GM18519 (cell line): ENCODE results near the gene NACA.

Experiments
- ATAC-seq: cut with Tn5 transposase; IDR thresholded peaks from one replicate; pipeline ENCODE4 v1.9.1; 2021; ENCODE audit warnings: mild to moderate bottlenecking, moderate library complexity; ENCODE audit not compliant: unreplicated experiment, low FRiP score

Gene NACA

DNA sequence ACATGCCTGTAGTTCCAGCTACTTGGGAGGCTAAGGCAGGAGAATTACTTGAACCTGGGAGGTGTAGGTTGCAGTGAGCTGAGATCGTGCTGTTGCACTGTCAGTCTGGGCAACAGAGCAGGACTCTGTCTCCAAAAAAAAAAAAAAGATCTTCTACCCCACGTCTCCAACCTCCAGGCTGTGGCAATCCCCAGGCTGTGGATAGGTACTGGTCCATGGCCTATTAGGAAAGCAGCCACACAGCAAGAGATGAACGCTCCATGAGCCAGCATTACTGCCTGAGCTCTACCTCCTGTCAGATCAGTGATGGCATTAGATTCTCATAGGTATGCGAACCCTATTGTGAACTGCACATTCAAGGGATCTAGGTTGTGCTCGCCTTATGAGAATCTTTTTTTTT is 30.9 kb downstream of the NACA start:
- no peak for ATAC-seq

DNA sequence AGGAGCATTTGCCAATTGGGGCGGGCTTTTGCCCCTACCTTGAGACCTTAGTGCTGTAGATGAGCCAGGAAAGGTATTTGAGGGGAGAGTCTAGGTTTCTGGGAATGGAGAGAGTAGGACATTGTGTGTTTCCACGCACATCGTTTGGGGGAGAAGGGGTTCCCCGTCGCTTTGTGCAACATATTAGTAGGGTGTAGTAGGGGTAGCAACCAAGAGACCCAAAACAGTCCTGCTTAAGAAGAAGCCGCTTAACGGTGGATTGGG is 36.3 kb downstream of the NACA start:
- peak; percentile 3 for ATAC-seq

GRCh38 chr12:56688129-56688845 is 36.8 kb downstream of the NACA start, which contains the start of gene PTGES3:
Gene PTGES3 (minus strand): TSS chr12:56688284. CDS start chr12:56687999, 285 bp downstream.
- ATAC-seq: peak; percentile 43

DNA sequence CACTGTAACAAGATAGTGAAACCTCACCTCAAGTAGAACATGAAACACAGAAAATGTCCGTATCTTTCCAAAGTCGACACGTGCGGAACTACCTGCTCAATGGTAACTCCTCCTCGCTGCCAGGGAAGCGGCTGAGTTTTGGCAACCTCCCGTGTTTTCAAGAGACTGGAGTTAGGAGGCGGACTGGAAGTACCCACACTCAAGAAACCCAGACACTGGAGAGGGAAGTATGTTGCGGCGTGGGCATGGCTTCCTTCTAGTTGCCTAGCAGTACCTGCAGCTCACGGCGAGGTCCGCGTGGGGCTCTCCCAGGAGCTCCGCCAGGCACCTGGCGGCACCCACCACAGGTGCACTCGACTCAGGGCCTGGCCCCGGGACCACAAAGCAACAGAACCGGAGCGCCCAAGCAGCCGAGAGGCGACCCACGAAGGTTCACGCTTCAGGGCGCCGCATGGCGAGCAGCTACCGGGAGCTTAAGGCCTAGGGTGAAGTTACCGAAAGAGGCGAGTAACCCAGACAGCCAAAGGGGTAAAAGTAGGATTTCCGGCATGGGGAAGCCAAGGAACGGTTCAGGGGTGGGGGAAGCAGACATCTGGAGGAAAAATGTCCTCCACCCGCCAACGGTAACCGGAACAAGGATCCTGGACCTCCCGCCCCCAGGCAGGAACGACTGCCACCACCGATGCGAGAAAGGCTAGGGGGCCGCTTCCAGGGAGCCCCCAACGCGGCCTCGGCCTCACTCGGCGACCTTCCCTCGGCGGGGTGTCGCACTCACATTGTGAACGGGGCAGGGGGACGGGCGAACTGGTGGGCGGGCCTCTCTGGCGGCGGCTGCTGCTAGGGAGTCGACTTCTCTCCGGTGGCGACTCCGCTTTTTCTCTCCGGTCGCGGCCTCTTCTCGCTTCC is 37.6 kb downstream of the NACA start:
- ATAC-seq: peak; percentile 25

DNA sequence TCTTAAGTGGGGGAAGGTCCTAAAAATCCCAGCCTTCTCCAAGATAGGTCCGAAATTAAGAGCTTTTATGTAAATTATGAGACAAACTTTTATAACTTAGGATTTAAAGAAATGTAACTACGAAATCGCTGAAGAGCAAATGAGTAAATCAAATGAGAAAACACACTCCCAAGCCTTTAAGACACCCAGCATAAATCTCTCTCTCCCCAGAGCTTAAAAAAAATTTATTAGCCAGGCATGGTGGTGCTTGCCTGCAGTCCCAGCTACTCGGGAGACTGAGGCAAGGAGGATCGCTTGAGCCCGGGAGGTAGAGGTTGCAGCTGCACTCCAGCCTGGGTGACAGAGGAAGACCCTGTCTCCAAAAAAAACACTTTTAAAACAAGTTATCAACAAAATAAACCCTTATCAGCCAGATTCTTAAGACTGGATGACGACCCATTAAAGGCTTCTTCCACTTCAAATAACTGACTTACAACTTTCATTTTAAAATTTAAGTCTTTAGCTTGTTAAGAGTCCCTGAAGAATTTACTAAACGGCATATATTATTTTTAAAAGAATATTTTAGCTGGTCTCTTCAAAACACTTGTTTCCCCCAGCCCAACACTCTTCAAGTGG is 40.2 kb downstream of the NACA start:
- ATAC-seq: no peak

- no peak for ATAC-seq
Measured at GRCh38 chr12:56682323-56682722, 42.8 kb downstream of the NACA start.

- ATAC-seq: no peak
Measured at GRCh38 chr12:56679883-56680575, 45.1 kb downstream of the NACA start.

DNA sequence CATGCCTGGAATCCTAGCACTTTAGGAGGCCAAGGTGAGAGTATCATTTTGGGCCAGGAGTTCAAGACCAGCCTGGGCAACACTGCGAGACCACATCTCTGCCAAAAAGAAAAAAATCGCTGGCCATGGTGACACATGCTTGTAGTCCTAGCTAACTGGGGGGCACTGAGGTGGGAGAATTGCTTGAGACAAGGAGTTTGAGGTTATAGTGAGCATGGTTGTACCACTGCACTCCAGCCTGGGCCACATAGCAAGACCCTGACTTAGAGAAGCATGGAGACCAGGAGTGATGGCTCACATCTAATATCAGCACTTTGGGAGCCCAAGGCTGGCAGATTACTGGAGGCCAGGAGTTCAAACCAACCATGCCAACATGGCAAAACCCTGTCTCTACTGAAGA is 46.2 kb downstream of the NACA start:
- no peak for ATAC-seq

GRCh38 chr12:56677680-56678079 is 47.4 kb downstream of the NACA start:
- no peak for ATAC-seq

GRCh38 chr12:56676851-56677580 is 48.1 kb downstream of the NACA start:
- no peak for ATAC-seq

- no peak for ATAC-seq
Measured at GRCh38 chr12:56671608-56672007, 53.5 kb downstream of the NACA start.

DNA sequence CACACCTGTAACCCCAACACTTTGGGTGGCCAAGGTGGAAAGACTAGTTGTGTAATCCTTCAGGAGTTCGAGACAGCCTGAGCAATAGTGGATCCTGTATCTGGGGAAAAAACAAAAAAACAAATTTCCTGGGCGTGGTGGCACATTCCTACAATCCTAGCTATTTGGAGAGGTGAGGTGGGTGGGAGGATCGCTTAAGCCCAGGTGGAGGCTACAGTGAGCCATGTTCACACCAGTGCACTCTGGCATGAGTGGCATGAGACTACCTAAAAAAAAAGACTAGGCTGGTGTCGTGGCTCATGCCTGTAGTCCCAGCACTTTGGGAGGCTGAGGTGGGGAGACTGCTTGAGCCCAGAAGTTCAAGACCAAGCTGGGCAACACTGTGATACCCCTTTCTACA is 54.3 kb downstream of the NACA start:
- no peak for ATAC-seq

DNA sequence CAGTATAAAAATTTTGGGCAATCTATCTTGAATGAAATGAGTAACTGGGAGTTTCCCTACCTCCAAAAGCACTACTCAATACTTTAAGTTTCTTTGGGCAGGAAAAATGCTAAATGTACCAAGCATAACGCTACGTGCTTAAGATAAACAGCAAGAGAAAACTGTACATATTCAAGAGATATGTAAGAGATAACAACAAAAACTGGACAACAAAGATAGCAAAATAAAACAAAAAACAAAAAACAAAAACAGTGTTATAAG is 57.0 kb downstream of the NACA start:
- no peak for ATAC-seq
